CD4-positive, alpha-beta T cell treated with Interleukin-17A for 4 hours (primary cell): ENCODE measurements around the gene TXNL4B.
"Not testable (repeated sequence)": the region's sequence is repeated elsewhere in the genome, so short reads cannot be mapped to it uniquely, and the experiment has no call there.

ENCODE experiments used
- DNase-seq: peaks from one replicate; pipeline ENCODE4 v3.0.0-alpha.2; 2020; ENCODE audit warnings: mixed read lengths

Gene TXNL4B

GRCh38 chr16:72072514-72073342, 20.7 kb downstream of the TXNL4B start:
- no peak for DNase-seq

- DNase-seq = no peak
These were observed 24.5 kb downstream of the TXNL4B start for GRCh38 chr16:72068930-72069329.

GRCh38 chr16:72066747-72067146, 26.7 kb downstream of the TXNL4B start:
- DNase-seq = no peak

- no peak for DNase-seq
These were observed 29.0 kb downstream of the TXNL4B start for GRCh38 chr16:72064361-72064894.

GRCh38 chr16:72061564-72061963, 31.9 kb downstream of the TXNL4B start:
- DNase-seq = no peak

- no peak for DNase-seq
These were observed 33.0 kb downstream of the TXNL4B start for GRCh38 chr16:72060405-72060804.

GRCh38 chr16:72059060-72059459, 34.4 kb downstream of the TXNL4B start:
- not testable (repeated sequence) for DNase-seq

GRCh38 chr16:72057313-72057712, 36.1 kb downstream of the TXNL4B start:
- DNase-seq = not testable (repeated sequence)

GRCh38 chr16:72055911-72056310, 37.5 kb downstream of the TXNL4B start:
- DNase-seq = no peak

- not testable (repeated sequence) for DNase-seq
These were observed 39.1 kb downstream of the TXNL4B start, which contains the start of gene HP for GRCh38 chr16:72054254-72054847. TSS of gene HP (plus strand) at chr16:72054505. CDS start at chr16:72054653, 148 bp downstream.

GRCh38 chr16:72051818-72052217, 41.6 kb downstream of the TXNL4B start:
- no peak for DNase-seq

GRCh38 chr16:72050769-72051464, 42.5 kb downstream of the TXNL4B start:
- no peak for DNase-seq

GRCh38 chr16:72049110-72049509, 44.3 kb downstream of the TXNL4B start:
- DNase-seq = no peak

GRCh38 chr16:72044825-72045359, 48.5 kb downstream of the TXNL4B start:
- DNase-seq = no peak

GRCh38 chr16:72044296-72044695, 49.1 kb downstream of the TXNL4B start:
- no peak for DNase-seq

GRCh38 chr16:72043539-72043938, 49.9 kb downstream of the TXNL4B start:
- no peak for DNase-seq

GRCh38 chr16:72043058-72043457, 50.4 kb downstream of the TXNL4B start:
- no peak for DNase-seq

- DNase-seq = no peak
These were observed 51.2 kb downstream of the TXNL4B start for GRCh38 chr16:72042157-72042660.

GRCh38 chr16:72036098-72036497, 57.3 kb downstream of the TXNL4B start:
- DNase-seq = no peak
